Brain microvascular endothelial cell (primary cell): ENCODE measurements around the gene PLEKHB2.
A peak's percentile ranks its signal among the peaks of the same experiment; 100 is the strongest.
"Not testable (repeated sequence)": the region's sequence is repeated elsewhere in the genome, so short reads cannot be mapped to it uniquely, and the experiment has no call there.

Source experiments
- DNase-seq: peaks from one replicate; pipeline ENCODE4 v3.0.0-alpha.2; 2020
- H3K27ac ChIP-seq: fragments of 250-450 bp; sonication (Bioruptor Pico); 2 replicates; pipeline ENCODE4 v1.5.1; 2020; ENCODE audit warnings: mild to moderate bottlenecking, moderate library complexity
- H3K27me3 ChIP-seq: fragments of 250-450 bp; sonication (Bioruptor Pico); replicated peaks from 2 replicates; pipeline ENCODE4 v1.5.1; 2020; ENCODE audit warnings: mild to moderate bottlenecking
- H3K36me3 ChIP-seq: fragments of 250-450 bp; sonication (Bioruptor Pico); replicated peaks from 2 replicates; pipeline ENCODE4 v1.5.1; 2020; ENCODE audit warnings: mild to moderate bottlenecking
- H3K4me3 ChIP-seq: 2 replicates; pipeline ENCODE4 v1.5.1; 2011; ENCODE audit warnings: low read depth, mild to moderate bottlenecking, control low read depth, low read length, moderate library complexity
- in situ Hi-C: cut with HindIII; loops from 2 replicates; pipeline ENCODE4 v1.10.0; 2017; ENCODE audit warnings: low sequenced_read_pairs, low pct_ligation_motif_present
- TF ChIP-seq, protein P1 (sequence below): IDR thresholded peaks from 2 replicates; pipeline ENCODE4 v1.5.1; 2011; ENCODE audit warnings: low read depth, mild to moderate bottlenecking, moderate library complexity, low read length, control low read depth, inconsistent platforms; ENCODE audit errors: missing control alignments

PLEKHB2 gene

GRCh38 chr2:131063501-131064283 lies 41.4 kb upstream of the PLEKHB2 start:
- in situ Hi-C loops: no loop called here
- Histone ChIP-seq H3K36me3 (peaks cover 18% of the 10 kb centered on the region), H3K27ac (no peak overlapping the region), H3K4me3 (no peak overlapping the region), H3K27me3 (no peaks in the 10 kb centered on the region)
- DNase-seq: no peak
- TF ChIP-seq, protein P1, sequence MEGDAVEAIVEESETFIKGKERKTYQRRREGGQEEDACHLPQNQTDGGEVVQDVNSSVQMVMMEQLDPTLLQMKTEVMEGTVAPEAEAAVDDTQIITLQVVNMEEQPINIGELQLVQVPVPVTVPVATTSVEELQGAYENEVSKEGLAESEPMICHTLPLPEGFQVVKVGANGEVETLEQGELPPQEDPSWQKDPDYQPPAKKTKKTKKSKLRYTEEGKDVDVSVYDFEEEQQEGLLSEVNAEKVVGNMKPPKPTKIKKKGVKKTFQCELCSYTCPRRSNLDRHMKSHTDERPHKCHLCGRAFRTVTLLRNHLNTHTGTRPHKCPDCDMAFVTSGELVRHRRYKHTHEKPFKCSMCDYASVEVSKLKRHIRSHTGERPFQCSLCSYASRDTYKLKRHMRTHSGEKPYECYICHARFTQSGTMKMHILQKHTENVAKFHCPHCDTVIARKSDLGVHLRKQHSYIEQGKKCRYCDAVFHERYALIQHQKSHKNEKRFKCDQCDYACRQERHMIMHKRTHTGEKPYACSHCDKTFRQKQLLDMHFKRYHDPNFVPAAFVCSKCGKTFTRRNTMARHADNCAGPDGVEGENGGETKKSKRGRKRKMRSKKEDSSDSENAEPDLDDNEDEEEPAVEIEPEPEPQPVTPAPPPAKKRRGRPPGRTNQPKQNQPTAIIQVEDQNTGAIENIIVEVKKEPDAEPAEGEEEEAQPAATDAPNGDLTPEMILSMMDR: no peak

DNA sequence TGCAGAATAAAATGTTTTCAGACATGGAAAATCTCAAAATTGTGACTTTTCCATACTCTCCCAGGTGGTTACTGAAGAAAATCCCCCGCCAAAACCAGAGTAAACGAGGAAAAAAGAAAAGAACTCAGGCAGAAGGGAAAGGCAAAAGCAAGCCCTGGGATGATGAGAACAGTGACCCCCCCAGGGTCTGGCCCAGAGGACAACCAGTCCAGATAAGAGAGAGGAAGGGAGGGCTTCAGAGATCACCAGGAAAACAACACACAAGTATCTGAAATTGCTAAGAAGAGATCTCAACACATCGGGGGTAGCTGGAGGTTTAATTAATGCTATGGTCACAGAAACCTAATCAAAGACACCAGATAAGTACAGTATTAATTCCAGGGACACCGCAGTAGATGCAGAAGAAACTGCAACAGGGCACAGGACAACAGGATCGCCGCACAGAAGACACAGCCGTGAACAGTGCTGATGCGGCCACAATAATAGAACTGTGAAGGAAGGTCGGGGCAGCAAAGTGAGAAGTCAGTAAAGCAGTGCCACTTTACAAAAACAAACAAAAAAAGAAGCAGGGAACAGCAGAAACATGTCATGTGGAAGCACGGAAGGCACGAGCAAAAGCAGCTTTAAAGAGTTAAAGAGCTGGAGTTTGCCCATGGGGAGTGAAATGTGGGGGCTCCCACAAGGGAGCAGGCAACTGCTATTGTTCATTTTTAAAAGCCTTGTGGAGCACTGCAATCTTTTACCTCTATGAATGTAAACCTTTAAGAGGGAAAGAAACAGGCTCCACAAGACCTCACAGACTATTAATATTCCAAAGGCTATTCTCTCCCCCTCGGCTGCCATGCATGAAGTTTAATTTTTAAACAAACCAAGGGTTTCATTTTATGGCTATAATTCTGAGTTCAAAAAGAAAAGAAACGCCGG lies 40.3 kb upstream of the PLEKHB2 start:
- H3K36me3 ChIP-seq: peaks cover 22% of the 10 kb centered on the region
- in situ Hi-C loops: no loop called here
- H3K4me3 ChIP-seq: no peak overlapping the region
- TF ChIP-seq, protein P1: no peak
- no peak for DNase-seq
- H3K27me3 ChIP-seq: no peaks in the 10 kb centered on the region
- no peak overlapping the region for H3K27ac ChIP-seq

DNA sequence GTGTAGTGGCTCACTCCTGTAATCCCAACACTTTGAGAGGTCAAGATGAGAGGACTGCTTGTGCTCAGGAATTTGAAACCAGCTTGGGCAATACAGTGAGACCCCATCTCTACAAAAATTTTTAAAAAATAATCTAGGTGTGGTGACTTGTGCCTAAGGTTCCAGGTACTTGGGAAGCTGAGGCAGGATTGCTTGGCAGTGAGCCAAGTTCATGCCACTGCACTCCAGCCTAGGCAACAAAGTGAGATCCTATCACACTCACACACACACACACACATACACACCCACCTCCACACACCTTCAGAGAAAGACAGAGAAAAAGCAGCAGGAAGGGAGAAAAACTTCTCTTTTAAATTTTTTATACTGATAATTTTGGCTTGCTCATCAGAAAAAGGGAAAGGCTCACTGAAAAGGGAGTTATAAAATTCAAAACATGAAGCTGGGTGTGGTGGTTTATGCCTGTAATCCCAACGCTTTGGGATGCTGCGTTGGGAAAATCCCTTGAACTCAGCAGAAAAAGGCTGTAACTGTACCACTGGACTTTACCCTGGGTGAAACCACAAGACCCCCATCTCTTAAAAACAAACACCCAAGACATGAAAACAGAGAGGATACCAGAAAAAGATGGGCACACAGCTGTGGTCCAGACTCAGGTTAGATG lies 37.5 kb upstream of the PLEKHB2 start:
- H3K4me3 ChIP-seq: no peak overlapping the region
- no peak for DNase-seq
- peaks cover 31% of the 10 kb centered on the region for H3K36me3 ChIP-seq
- no peak overlapping the region for H3K27ac ChIP-seq
- no peaks in the 10 kb centered on the region for H3K27me3 ChIP-seq
- TF ChIP-seq, protein P1: no peak
- in situ Hi-C loops: no loop called here

GRCh38 chr2:131068172-131068571 lies 37.0 kb upstream of the PLEKHB2 start:
- H3K27me3 ChIP-seq, H3K27ac ChIP-seq, H3K4me3 ChIP-seq, in situ Hi-C loops, DNase-seq: not testable (repeated sequence)
- peaks cover 32% of the 10 kb centered on the region for H3K36me3 ChIP-seq

DNA sequence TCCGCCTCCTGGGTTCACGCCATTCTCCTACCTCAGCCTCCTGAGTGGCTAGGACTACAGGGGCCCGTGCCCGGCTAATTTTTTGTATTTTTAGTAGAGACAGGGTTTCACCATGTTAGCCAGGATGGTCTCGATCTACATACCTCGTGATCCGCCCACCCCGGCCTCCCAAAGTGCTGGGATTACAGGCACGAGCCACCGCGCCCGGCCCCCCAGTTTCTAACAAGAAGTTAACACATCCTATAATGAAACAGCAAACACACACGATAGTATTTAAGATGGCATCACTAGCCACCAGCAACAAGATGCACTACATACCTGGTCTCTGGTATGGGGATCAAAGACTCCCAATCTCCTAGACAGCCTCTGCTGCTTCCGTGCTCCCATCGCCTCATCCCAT lies 29.6 kb upstream of the PLEKHB2 start:
- H3K4me3 ChIP-seq, in situ Hi-C loops, H3K27ac ChIP-seq, H3K27me3 ChIP-seq, DNase-seq: not testable (repeated sequence)
- peaks cover 52% of the 10 kb centered on the region for H3K36me3 ChIP-seq

DNA sequence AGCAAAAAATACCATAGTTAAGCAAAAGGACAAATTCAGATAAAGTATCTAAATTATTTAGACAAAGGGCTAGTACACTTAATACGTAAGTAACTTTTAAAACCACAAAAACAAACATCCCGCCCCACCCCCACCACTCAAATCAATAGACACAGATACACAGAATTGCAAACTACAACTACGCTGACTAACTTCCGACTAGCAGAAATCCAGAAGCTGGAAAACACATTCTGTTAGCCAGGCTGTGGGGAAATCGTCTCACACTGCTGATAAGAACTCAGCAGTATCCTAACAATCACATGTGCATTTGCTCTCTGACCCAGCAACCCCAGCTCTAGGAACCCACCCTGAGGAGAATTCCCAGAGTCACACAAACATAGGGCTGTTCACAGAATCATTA lies 28.4 kb upstream of the PLEKHB2 start:
- no peak overlapping the region for H3K27ac ChIP-seq
- H3K4me3 ChIP-seq: no peak overlapping the region
- TF ChIP-seq, protein P1: no peak
- DNase-seq: peak; percentile 16
- no peaks in the 10 kb centered on the region for H3K27me3 ChIP-seq
- in situ Hi-C loops: no loop called here
- H3K36me3 ChIP-seq: peaks cover 60% of the 10 kb centered on the region
